22Rv1 (cell line): ENCODE results near the gene SLC39A11.

Experiments
- H3K27ac ChIP-seq: fragments of 450-650 bp; 2 replicates; pipeline ENCODE4 v1.5.1; 2017
- CTCF ChIP-seq: fragments of 450-650 bp; IDR thresholded peaks from 2 replicates; pipeline ENCODE4 v1.5.1; 2017; ENCODE audit warnings: mild to moderate bottlenecking
- ZFX ChIP-seq: fragments of 450-650 bp; IDR thresholded peaks from 2 replicates; pipeline ENCODE4 v1.6.1; 2017; ENCODE audit warnings: antibody characterized with exemption, borderline replicate concordance

Gene SLC39A11

GRCh38 chr17:72737151-72737690 is 355.3 kb downstream of the SLC39A11 start:
- H3K27ac ChIP-seq = no peak overlapping the region
- TF ChIP-seq CTCF (no peak), ZFX (no peak)

- TF ChIP-seq ZFX (no peak), CTCF (no peak)
Observed at GRCh38 chr17:72735592-72735991, 356.9 kb downstream of the SLC39A11 start.

GRCh38 chr17:72735048-72735447 is 357.4 kb downstream of the SLC39A11 start:
- TF ChIP-seq ZFX (no peak), CTCF (no peak)
- H3K27ac ChIP-seq = no peak overlapping the region

More at GRCh38 chr17:72735592-72735991, 356.9 kb downstream of the SLC39A11 start:
- H3K27ac ChIP-seq = no peak overlapping the region

- H3K27ac ChIP-seq = no peak overlapping the region
- TF ChIP-seq ZFX = no peak
- TF ChIP-seq CTCF = no peak
Observed at GRCh38 chr17:72734613-72735012, 357.9 kb downstream of the SLC39A11 start.

DNA sequence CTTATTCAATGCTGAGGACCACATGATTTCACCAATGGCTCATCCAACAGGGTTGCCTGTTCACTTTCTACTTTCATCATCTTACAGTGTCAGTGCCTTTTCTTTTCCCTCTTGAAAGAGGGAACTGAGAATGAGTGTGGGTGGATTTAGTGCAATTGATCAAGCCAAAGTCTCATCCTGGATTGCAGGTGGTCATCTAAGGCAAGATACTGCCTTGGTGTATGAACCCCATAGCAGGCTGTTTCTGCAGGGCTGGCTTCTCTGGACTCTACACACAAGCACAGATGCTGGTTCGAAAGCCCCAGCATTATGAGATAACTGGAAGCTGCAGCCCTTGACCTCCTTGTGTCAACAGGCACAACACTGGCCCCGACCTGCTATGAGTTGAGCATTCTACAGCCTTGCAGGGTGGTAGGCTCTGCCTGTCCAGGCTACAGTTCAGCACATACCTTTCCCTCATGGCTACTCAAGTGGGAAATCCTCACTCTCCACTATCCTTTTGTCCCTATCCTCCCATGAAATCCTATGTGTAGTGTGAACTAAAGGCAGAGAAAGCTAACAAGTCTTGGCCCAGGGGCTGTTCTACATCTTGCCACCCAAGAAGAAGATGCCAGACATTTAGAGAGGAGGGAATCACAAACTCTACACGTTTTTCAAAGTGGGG is 358.7 kb downstream of the SLC39A11 start:
- TF ChIP-seq CTCF = no peak
- no peak for TF ChIP-seq ZFX
- H3K27ac ChIP-seq = no peak overlapping the region

DNA sequence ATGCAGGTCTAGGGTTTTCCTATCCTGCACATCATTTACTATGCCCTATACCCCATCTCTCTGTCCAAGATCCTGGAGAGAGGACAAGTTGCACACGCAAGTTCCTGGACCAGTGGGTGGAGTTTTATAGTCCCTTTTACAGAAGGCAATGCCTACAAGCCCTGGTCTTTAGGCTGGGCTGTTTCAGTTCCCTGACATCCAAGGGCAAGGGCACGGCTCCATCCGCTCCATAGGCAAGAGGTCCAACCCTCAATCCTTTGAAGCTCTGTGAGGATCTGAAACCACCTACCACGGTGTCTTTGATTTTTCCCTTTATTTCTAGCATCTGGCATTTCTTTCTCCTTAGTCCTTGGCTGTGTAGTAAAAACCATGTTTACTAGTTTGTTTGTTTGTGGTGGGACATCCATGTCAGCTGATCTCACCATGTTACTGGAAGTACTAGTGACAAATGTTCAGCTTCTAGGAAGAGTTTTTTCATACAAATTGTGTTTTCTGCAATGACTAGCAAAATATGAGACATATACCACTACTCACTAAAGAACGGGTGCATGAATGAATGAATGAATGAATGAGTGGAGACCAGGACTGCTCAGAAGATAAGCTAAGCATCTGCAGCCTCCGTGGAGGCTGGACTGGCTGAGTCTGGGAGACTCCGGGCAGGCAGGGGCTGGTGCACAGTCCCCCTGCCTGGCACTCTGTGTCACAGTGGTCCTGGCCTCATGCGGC is 359.4 kb downstream of the SLC39A11 start:
- TF ChIP-seq ZFX = no peak
- no peak for TF ChIP-seq CTCF
- no peak overlapping the region for H3K27ac ChIP-seq

- H3K27ac ChIP-seq = no peak overlapping the region
- TF ChIP-seq ZFX (no peak), CTCF (no peak)
Observed at GRCh38 chr17:72730077-72730476, 362.4 kb downstream of the SLC39A11 start.
